ENCODE measurements around the gene CHPT1.

- no peak for TF ChIP-seq CTCF (IDR thresholded peaks at IDR 0.05; ENCODE audit: low read length)
- no peak for TF ChIP-seq EZH2 (IDR thresholded peaks at IDR 0.05; ENCODE audit: borderline replicate concordance, low read length)
These were observed 72.4 kb downstream of the CHPT1 start for GRCh38 chr12:101769865-101770264.

All from OCI-LY1 (cell line).